ENCODE measurements around the gene TSPAN4.

TSPAN4 gene

GRCh38 chr11:842370-843002 is at the start of gene TSPAN4, which contains the start of gene POLR2L:
TSPAN4 (plus strand) TSS chr11:842852; CDS start chr11:850305, 7,453 bp downstream.
POLR2L (minus strand) TSS chr11:842529; CDS start chr11:842508, 21 bp downstream.
- Histone ChIP-seq H3K79me2 (ENCODE audit: insufficient read depth, low read length) (peaks cover 21% of the 10 kb centered on the region), H2AFZ (ENCODE audit: low read depth, low read length) (peak within 1 kb of the TSS; percentile 90)

DNA sequence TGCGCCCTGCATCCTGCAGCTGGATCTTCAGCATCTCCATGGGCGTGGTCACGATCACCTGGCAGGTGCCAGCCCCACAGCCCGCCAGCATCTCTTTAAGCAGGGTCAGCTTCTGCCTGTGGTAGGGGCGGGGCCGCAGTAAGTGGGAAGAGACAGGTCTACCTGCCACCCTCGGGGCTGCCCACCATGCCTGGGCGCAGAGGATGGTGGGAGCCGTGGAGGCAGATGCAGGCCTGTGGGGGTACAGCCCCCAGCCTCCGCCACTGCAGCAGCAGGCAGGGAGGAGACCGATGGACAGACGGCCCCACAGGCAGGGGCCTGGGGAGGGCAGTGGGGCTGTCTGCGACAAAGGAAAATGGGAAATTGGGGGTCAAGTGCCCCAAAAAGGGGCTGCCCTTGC is 49.8 kb upstream of the TSPAN4 start:
- no peaks in the 10 kb centered on the region for H3K27me3 ChIP-seq (ENCODE audit: insufficient read depth, low read length, poor library complexity)
- no peak overlapping the region for H3K9ac ChIP-seq (ENCODE audit: low read depth, low read length)
- no peak overlapping the region for H3K27ac ChIP-seq (ENCODE audit: low read length)
- H3K79me2 ChIP-seq (ENCODE audit: insufficient read depth, low read length): peaks cover 20% of the 10 kb centered on the region
- TF ChIP-seq CTCF (IDR thresholded peaks at IDR 0.05; ENCODE audit: borderline replicate concordance, extremely low read depth, low read length, poor library complexity, severe bottlenecking) (no peak), EZH2 (IDR thresholded peaks at IDR 0.05; ENCODE audit: borderline replicate concordance, low read depth, low read length, severe bottlenecking) (no peak)
- DNase-seq (no peak), ATAC-seq (ENCODE audit: insufficient read depth, low read depth) (no peak)
- no peaks in the 10 kb centered on the region for H3K9me3 ChIP-seq (ENCODE audit: insufficient read depth, low read length, severe bottlenecking)
- H3K4me1 ChIP-seq (ENCODE audit: insufficient read depth, low read length): peaks cover 31% of the 10 kb centered on the region
- no peak overlapping the region for H3K4me2 ChIP-seq (ENCODE audit: insufficient read depth, low read length)
- H3K4me3 ChIP-seq (ENCODE audit: low read depth in 1 of 2, low read length in 2 of 2): no peak overlapping the region
- peaks cover 39% of the 10 kb centered on the region for H4K20me1 ChIP-seq (ENCODE audit: insufficient read depth, low read length)
- H2AFZ ChIP-seq (ENCODE audit: low read depth, low read length): no peak overlapping the region
- H3K36me3 ChIP-seq (ENCODE audit: insufficient read depth, low read length): peaks cover 29% of the 10 kb centered on the region

More at GRCh38 chr11:842370-843002, at the start of gene TSPAN4, which contains the start of gene POLR2L:
- DNase-seq: peak; percentile 85
- peak; percentile 74 for ATAC-seq (ENCODE audit: insufficient read depth, low read depth)
- H3K9ac ChIP-seq (ENCODE audit: low read depth, low read length): peak within 1 kb of the TSS; percentile 91
- no peaks in the 10 kb centered on the region for H3K9me3 ChIP-seq (ENCODE audit: insufficient read depth, low read length, severe bottlenecking)
- TF ChIP-seq CTCF (IDR thresholded peaks at IDR 0.05; ENCODE audit: borderline replicate concordance, extremely low read depth, low read length, poor library complexity, severe bottlenecking) (no peak), EZH2 (IDR thresholded peaks at IDR 0.05; ENCODE audit: borderline replicate concordance, low read depth, low read length, severe bottlenecking) (no peak)
- peaks cover 39% of the 10 kb centered on the region for H3K4me1 ChIP-seq (ENCODE audit: insufficient read depth, low read length)
- peak within 1 kb of the TSS; percentile 98 to 100 for H3K4me3 ChIP-seq (ENCODE audit: low read depth in 1 of 2, low read length in 2 of 2)
- H3K36me3 ChIP-seq (ENCODE audit: insufficient read depth, low read length): peaks cover 36% of the 10 kb centered on the region
- peaks cover 27% of the 10 kb centered on the region; the same call in 1 of the 2 replicates for H4K20me1 ChIP-seq (ENCODE audit: insufficient read depth, low read length)
- peak within 1 kb of the TSS; percentile 87 for H3K27ac ChIP-seq (ENCODE audit: low read length)
- peak within 1 kb of the TSS; percentile 91 for H3K4me2 ChIP-seq (ENCODE audit: insufficient read depth, low read length)
- H3K27me3 ChIP-seq (ENCODE audit: insufficient read depth, low read length, poor library complexity): no peaks in the 10 kb centered on the region

DNA sequence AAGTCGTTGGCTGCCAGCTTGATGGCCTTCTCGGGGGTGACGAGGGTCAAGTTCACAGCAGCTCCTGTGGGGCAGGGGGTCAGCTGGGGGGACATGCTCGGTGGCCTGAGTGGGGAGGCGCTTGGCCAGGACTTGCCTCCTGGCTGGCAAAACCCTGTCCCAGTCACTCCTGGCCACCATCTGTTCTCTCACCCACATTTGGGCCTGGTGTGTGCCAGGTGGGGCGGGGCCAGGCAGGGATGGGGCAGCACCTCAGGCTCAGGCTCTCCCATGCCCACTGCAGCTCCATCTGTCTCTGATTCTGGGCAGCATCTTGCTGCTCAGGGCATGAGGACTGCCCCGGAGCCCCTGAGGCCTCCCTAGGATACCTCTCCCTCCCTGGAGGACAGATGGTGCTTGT is 49.1 kb upstream of the TSPAN4 start:
- Histone ChIP-seq H3K4me3 (ENCODE audit: low read depth in 1 of 2, low read length in 2 of 2) (no peak overlapping the region), H3K4me2 (ENCODE audit: insufficient read depth, low read length) (no peak overlapping the region), H2AFZ (ENCODE audit: low read depth, low read length) (no peak overlapping the region), H3K27ac (ENCODE audit: low read length) (no peak overlapping the region), H3K36me3 (ENCODE audit: insufficient read depth, low read length) (peaks cover 29% of the 10 kb centered on the region), H4K20me1 (ENCODE audit: insufficient read depth, low read length) (peaks cover 43% of the 10 kb centered on the region), H3K9ac (ENCODE audit: low read depth, low read length) (no peak overlapping the region), H3K4me1 (ENCODE audit: insufficient read depth, low read length) (peaks cover 36% of the 10 kb centered on the region), H3K27me3 (ENCODE audit: insufficient read depth, low read length, poor library complexity) (no peaks in the 10 kb centered on the region), H3K79me2 (ENCODE audit: insufficient read depth, low read length) (peaks cover 20% of the 10 kb centered on the region), H3K9me3 (ENCODE audit: insufficient read depth, low read length, severe bottlenecking) (no peaks in the 10 kb centered on the region)
- no peak for DNase-seq
- TF ChIP-seq EZH2 (IDR thresholded peaks at IDR 0.05; ENCODE audit: borderline replicate concordance, low read depth, low read length, severe bottlenecking) (no peak), CTCF (IDR thresholded peaks at IDR 0.05; ENCODE audit: borderline replicate concordance, extremely low read depth, low read length, poor library complexity, severe bottlenecking) (no peak)
- no peak for ATAC-seq (ENCODE audit: insufficient read depth, low read depth)

All from DND-41 (cell line).